A673 (cell line): ENCODE data around the gene UBE2L5.

ENCODE experiments used
- CTCF ChIP-seq: fragments of 300-800, 200-600 bp; sonication (generic); conservative IDR thresholded peaks from 2 replicates; pipeline ENCODE4 v1.5.1; 2017; ENCODE audit warnings: low read depth, mild to moderate bottlenecking, antibody characterized with exemption, low read length, moderate library complexity, mixed read lengths
- EZH2 ChIP-seq: fragments of 200-600 bp; sonication (generic); IDR thresholded peaks from 2 replicates; pipeline ENCODE4 v1.6.1; 2017; ENCODE audit warnings: borderline replicate concordance, low read depth, mild to moderate bottlenecking, mixed read lengths, antibody characterized with exemption, low read length; ENCODE audit not compliant: poor library complexity, severe bottlenecking

GRCh38 chr13:30418075-30418716, 4.1 kb upstream of the UBE2L5 start:
- TF ChIP-seq CTCF (no peak), EZH2 (no peak)
